H9 (cell line): ENCODE data around the gene CPHXL2. TPM values are rescaled to one million over a fixed set of nuclear protein-coding genes. Genes with fewer than 3 reads are reported as not detected.

Source experiments
- DNase-seq: peaks from one replicate; pipeline ENCODE4 v3.0.0-alpha.2; 2017
- H2AFZ ChIP-seq: one replicate; pipeline ENCODE4 v1.6.1; 2013; ENCODE audit warnings: mild to moderate bottlenecking, low read length, control low read depth, moderate library complexity
- H2AK5ac ChIP-seq: 2 replicates; pipeline ENCODE4 v1.6.1; 2013; ENCODE audit warnings: low read length, control low read depth, mixed read lengths; ENCODE audit not compliant: insufficient read length
- H2BK120ac ChIP-seq: one replicate; pipeline ENCODE4 v1.6.1; 2013; ENCODE audit warnings: low read depth, mild to moderate bottlenecking, low read length, control low read depth, inconsistent platforms; ENCODE audit not compliant: poor library complexity, severe bottlenecking
- H2BK12ac ChIP-seq: 2 replicates; pipeline ENCODE4 v1.6.1; 2013; ENCODE audit warnings: low read length, control low read depth, mixed read lengths, low read depth; ENCODE audit not compliant: insufficient read length
- H2BK15ac ChIP-seq: 2 replicates; pipeline ENCODE4 v1.6.1; 2013; ENCODE audit warnings: low read depth, low read length, control low read depth
- H2BK20ac ChIP-seq: one replicate; pipeline ENCODE4 v1.6.1; 2013; ENCODE audit warnings: low read depth, mild to moderate bottlenecking, low read length, control low read depth, inconsistent platforms; ENCODE audit not compliant: poor library complexity, severe bottlenecking
- H2BK5ac ChIP-seq: 2 replicates; pipeline ENCODE4 v1.6.1; 2013; ENCODE audit warnings: low read length, control low read depth, mixed read lengths; ENCODE audit not compliant: insufficient read length
- H3K14ac ChIP-seq: 2 replicates; pipeline ENCODE4 v1.6.1; 2013; ENCODE audit warnings: low read length, control low read depth; ENCODE audit not compliant: insufficient read depth
- H3K18ac ChIP-seq: 2 replicates; pipeline ENCODE4 v1.6.1; 2013; ENCODE audit warnings: low read depth, mild to moderate bottlenecking, mixed read lengths, low read length, control low read depth; ENCODE audit not compliant: insufficient read length
- H3K23ac ChIP-seq: 2 replicates; pipeline ENCODE4 v1.6.1; 2013; ENCODE audit warnings: low read length, control low read depth, mixed read lengths, low read depth; ENCODE audit not compliant: insufficient read length
- H3K23me2 ChIP-seq: 2 replicates; pipeline ENCODE4 v1.6.1; 2013; ENCODE audit warnings: low read depth, mild to moderate bottlenecking, mixed read lengths, low read length, control low read depth; ENCODE audit not compliant: insufficient read length, poor library complexity, severe bottlenecking
- H3K27ac ChIP-seq: 2 replicates; pipeline ENCODE4 v1.5.1; 2013; ENCODE audit warnings: low read length, control low read depth, mixed read lengths, low read depth; ENCODE audit not compliant: insufficient read length
- H3K27me3 ChIP-seq: 2 replicates; pipeline ENCODE4 v1.6.1; 2013; ENCODE audit warnings: low read length, control low read depth, inconsistent platforms; ENCODE audit not compliant: insufficient read depth
- H3K4ac ChIP-seq: 2 replicates; pipeline ENCODE4 v1.6.1; 2013; ENCODE audit warnings: low read depth, mild to moderate bottlenecking, control low read depth, inconsistent platforms, low read length, moderate library complexity
- H3K4me1 ChIP-seq: 2 replicates; pipeline ENCODE4 v1.6.1; 2013; ENCODE audit warnings: low read length, control low read depth, inconsistent platforms; ENCODE audit not compliant: insufficient read depth
- H3K4me2 ChIP-seq: 2 replicates; pipeline ENCODE4 v1.6.1; 2013; ENCODE audit warnings: low read length, control low read depth, mixed read lengths; ENCODE audit not compliant: insufficient read length, insufficient read depth
- H3K56ac ChIP-seq: 2 replicates; pipeline ENCODE4 v1.6.1; 2013; ENCODE audit warnings: low read depth, mild to moderate bottlenecking, mixed read lengths, low read length, control low read depth; ENCODE audit not compliant: insufficient read length
- H3K79me1 ChIP-seq: 2 replicates; pipeline ENCODE4 v1.6.1; 2013; ENCODE audit warnings: low read depth, mild to moderate bottlenecking, moderate library complexity, low read length, control low read depth, inconsistent platforms; ENCODE audit not compliant: insufficient read depth, poor library complexity, severe bottlenecking
- H3K79me2 ChIP-seq: 2 replicates; pipeline ENCODE4 v1.6.1; 2013; ENCODE audit warnings: low read length, control low read depth, inconsistent platforms; ENCODE audit not compliant: insufficient read depth
- H3K9ac ChIP-seq: 2 replicates; pipeline ENCODE4 v1.6.1; 2013; ENCODE audit warnings: low read length, control low read depth, mixed read lengths; ENCODE audit not compliant: insufficient read length; ENCODE audit errors: extremely low read depth
- H3K9me3 ChIP-seq: one replicate; pipeline ENCODE4 v1.6.1; 2013; ENCODE audit warnings: low read depth, low read length, inconsistent platforms; ENCODE audit not compliant: control insufficient read depth
- H3T11ph ChIP-seq: one replicate; pipeline ENCODE4 v1.6.1; 2013; ENCODE audit warnings: mild to moderate bottlenecking, low read length, control low read depth, inconsistent platforms
- H4K20me1 ChIP-seq: one replicate; pipeline ENCODE4 v1.6.1; 2013; ENCODE audit not compliant: control insufficient read depth, insufficient read length, insufficient read depth
- H4K5ac ChIP-seq: 2 replicates; pipeline ENCODE4 v1.6.1; 2013; ENCODE audit warnings: low read depth, mild to moderate bottlenecking, mixed read lengths, low read length, control low read depth; ENCODE audit not compliant: insufficient read length
- H4K8ac ChIP-seq: replicated peaks from 2 replicates; pipeline ENCODE4 v1.6.1; 2013; ENCODE audit warnings: low read length, control low read depth, mixed read lengths, low read depth; ENCODE audit not compliant: insufficient read length
- H4K91ac ChIP-seq: 2 replicates; pipeline ENCODE4 v1.6.1; 2013; ENCODE audit warnings: low read depth, mild to moderate bottlenecking, moderate library complexity, mixed read lengths, low read length, control low read depth; ENCODE audit not compliant: insufficient read length
- H3K27ac Mint-ChIP-seq, 3 experiments: 2 replicates in 2 of 3; 3 replicates in 1 of 3; pipeline ENCODE4 v1.8.0; 2020 to 2021; ENCODE audit warnings: mixed read lengths in 3 of 3, mild to moderate bottlenecking in 1 of 3, moderate library complexity in 1 of 3
- H3K27me3 Mint-ChIP-seq: 2 replicates; pipeline ENCODE4 v1.8.0; 2021; ENCODE audit warnings: low read depth, mild to moderate bottlenecking, moderate library complexity, mixed read lengths
- H3K36me3 Mint-ChIP-seq, 3 experiments: 2 replicates in 2 of 3; 3 replicates in 1 of 3; pipeline ENCODE4 v1.8.0; 2020 to 2021; ENCODE audit warnings: low read depth in 3 of 3, mixed read lengths in 3 of 3; ENCODE audit not compliant: insufficient read depth in 1 of 3
- H3K4me1 Mint-ChIP-seq, 2 experiments: 2 replicates each; pipeline ENCODE4 v1.8.0; 2020; ENCODE audit warnings: mixed read lengths in 2 of 2
- H3K4me3 Mint-ChIP-seq, 2 experiments: 2 replicates in 1 of 2; 3 replicates in 1 of 2; pipeline ENCODE4 v1.8.0; 2020 to 2021; ENCODE audit warnings: mild to moderate bottlenecking in 2 of 2, mixed read lengths in 2 of 2, moderate library complexity in 1 of 2
- H3K9me3 Mint-ChIP-seq, 2 experiments: 2 replicates in 1 of 2; 3 replicates in 1 of 2; pipeline ENCODE4 v1.8.0; 2020; ENCODE audit warnings: mild to moderate bottlenecking in 2 of 2, mixed read lengths in 2 of 2, moderate library complexity in 1 of 2
- WGBS: extraction: QIAGEN DNeasy Blood & Tissue Kit; methylation state at CpG from one replicate; pipeline ENCODE4 v1.1.7; 2013; ENCODE audit warnings: missing lambda C conversion rate, low lambda C conversion rate, mixed read lengths; ENCODE audit not compliant: insufficient read length; ENCODE audit errors: extremely low coverage; 5-methylcytosine and 5-hydroxymethylcytosine counted together
- total RNA-seq: library from RNA; stranded (reverse); gene quantifications from 2 replicates; pipeline ENCODE4 v1.2.1, GENCODE V29; 2021
- TF ChIP-seq, protein P1 (sequence below): fragments of 200-600 bp; sonication (generic); conservative IDR thresholded peaks from 3 replicates; pipeline ENCODE4 v1.8.0; 2021; ENCODE audit warnings: antibody characterized with exemption, mild to moderate bottlenecking

CPHXL2 gene
- total RNA-seq, 1 experiment from 2014 or later: not detected

DNA sequence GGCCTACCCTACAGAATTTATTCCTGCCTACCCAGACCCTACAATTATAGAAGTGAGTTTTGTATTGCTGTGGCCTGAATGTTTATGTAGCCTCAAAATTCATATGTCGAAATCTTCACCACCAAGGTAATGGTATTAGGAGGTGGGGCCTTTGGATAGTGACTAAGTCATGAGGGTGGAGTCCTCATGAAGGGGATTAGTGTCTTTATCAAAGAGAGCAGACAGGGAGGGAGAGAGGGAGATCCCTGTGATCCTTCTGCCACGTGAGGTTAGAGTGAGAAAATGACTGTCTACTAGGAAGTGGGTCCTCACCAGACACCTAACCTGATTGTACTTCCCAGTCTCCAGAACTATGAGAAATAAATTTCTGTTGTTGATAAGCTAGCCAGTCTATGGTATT lies 25.4 kb upstream of the CPHXL2 start:
- H3K23me2 ChIP-seq: no peaks in the 10 kb centered on the region
- no peak overlapping the region for H4K5ac ChIP-seq
- no peaks in the 10 kb centered on the region; a peak in 4 of 5 replicates for H3K9me3 Mint-ChIP-seq

More for the DNA sequence above, 25.4 kb upstream of the CPHXL2 start:
- H2BK20ac ChIP-seq: no peak overlapping the region
- H3K23ac ChIP-seq: no peak overlapping the region
- H3K27me3 ChIP-seq: no peaks in the 10 kb centered on the region
- no peak overlapping the region for H4K91ac ChIP-seq
- H3K18ac ChIP-seq: no peak overlapping the region
- H2AK5ac ChIP-seq: no peak overlapping the region
- H3K27ac ChIP-seq: no peak overlapping the region
- H3K14ac ChIP-seq: no peak overlapping the region
- H3K4me2 ChIP-seq: no peak overlapping the region
- Mint-ChIP-seq H3K4me3 (no peak overlapping the region), H3K27me3 (peaks cover 1% of the 10 kb centered on the region; the same call in 1 of the 2 replicates), H3K36me3 (no peaks in the 10 kb centered on the region), H3K4me1 (peaks cover 15 to 19% of the 10 kb centered on the region in 2 experiments), H3K27ac (peak overlapping the region in 1 of 3 experiments; percentile 40; a peak in 1 of 7 replicates)
- H3K9ac ChIP-seq: no peak overlapping the region
- no peak overlapping the region for H2BK120ac ChIP-seq
- no peak overlapping the region for H3K4ac ChIP-seq
- no CpG with 5 or more reads among the region's 2 CpGs for WGBS
- no peak overlapping the region for H3T11ph ChIP-seq
- no peak overlapping the region for H2AFZ ChIP-seq
- H2BK12ac ChIP-seq: no peak overlapping the region
- DNase-seq: no peak
- no peak overlapping the region for H2BK5ac ChIP-seq
- H3K79me1 ChIP-seq: no peaks in the 10 kb centered on the region
- TF ChIP-seq, protein P1, sequence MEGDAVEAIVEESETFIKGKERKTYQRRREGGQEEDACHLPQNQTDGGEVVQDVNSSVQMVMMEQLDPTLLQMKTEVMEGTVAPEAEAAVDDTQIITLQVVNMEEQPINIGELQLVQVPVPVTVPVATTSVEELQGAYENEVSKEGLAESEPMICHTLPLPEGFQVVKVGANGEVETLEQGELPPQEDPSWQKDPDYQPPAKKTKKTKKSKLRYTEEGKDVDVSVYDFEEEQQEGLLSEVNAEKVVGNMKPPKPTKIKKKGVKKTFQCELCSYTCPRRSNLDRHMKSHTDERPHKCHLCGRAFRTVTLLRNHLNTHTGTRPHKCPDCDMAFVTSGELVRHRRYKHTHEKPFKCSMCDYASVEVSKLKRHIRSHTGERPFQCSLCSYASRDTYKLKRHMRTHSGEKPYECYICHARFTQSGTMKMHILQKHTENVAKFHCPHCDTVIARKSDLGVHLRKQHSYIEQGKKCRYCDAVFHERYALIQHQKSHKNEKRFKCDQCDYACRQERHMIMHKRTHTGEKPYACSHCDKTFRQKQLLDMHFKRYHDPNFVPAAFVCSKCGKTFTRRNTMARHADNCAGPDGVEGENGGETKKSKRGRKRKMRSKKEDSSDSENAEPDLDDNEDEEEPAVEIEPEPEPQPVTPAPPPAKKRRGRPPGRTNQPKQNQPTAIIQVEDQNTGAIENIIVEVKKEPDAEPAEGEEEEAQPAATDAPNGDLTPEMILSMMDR: no peak
- no peaks in the 10 kb centered on the region for H3K9me3 ChIP-seq
- H2BK15ac ChIP-seq: no peak overlapping the region
- H3K56ac ChIP-seq: no peak overlapping the region
- no peaks in the 10 kb centered on the region for H4K20me1 ChIP-seq
- H3K79me2 ChIP-seq: no peaks in the 10 kb centered on the region
- H3K4me1 ChIP-seq: no peaks in the 10 kb centered on the region
- H4K8ac ChIP-seq: no peak overlapping the region
